ENCODE data around the gene ANKRD22. TPM values are rescaled to one million over a fixed set of nuclear protein-coding genes. Genes with fewer than 3 reads are reported as not detected.

ANKRD22 gene
- not detected in 2 replicates for total RNA-seq

- no peak for DNase-seq
Measured at GRCh38 chr10:88851706-88852105, at the start of gene ANKRD22. Gene ANKRD22 (minus strand): TSS chr10:88851844. CDS start chr10:88851607, 237 bp downstream.

DNA sequence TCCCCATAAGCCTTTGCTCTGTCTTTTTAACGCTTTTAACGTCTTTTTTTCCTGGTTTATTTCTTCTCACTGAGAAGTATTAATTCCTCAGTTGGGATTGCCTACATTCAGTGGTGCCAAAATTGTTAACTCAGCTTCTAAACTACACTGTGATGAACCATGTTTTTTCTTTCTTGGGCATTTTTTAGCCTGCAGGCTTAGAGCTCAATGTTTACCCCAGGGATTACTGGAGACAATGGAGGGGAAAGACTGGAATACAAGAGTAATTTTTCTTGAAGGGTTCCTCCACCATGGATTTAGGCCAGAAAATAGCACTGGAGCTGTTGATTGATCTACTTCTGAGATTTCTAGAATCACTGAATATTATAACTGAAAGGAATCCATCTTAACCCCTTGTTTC lies 48.2 kb upstream of the ANKRD22 start:
- no peak for DNase-seq

DNA sequence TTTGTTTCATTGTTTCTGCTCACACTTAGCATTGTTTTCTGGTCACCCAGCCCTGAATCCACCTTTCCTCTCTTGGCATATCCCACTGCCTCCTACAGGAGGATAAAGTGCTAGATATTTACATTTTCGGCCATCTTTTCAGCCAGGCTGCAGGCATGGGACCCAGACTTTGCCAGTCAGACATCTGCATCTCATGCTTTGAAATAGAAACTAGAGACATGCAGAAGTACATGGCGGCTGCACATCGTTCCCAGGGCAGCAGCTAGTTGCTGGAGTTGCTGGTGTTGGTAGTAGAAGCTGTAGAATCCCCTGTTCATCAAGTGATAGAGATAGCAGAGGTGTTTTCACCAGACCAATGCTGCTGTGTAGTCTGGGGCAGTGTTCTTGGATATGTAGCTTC lies 47.1 kb upstream of the ANKRD22 start:
- no peak for DNase-seq

DNA sequence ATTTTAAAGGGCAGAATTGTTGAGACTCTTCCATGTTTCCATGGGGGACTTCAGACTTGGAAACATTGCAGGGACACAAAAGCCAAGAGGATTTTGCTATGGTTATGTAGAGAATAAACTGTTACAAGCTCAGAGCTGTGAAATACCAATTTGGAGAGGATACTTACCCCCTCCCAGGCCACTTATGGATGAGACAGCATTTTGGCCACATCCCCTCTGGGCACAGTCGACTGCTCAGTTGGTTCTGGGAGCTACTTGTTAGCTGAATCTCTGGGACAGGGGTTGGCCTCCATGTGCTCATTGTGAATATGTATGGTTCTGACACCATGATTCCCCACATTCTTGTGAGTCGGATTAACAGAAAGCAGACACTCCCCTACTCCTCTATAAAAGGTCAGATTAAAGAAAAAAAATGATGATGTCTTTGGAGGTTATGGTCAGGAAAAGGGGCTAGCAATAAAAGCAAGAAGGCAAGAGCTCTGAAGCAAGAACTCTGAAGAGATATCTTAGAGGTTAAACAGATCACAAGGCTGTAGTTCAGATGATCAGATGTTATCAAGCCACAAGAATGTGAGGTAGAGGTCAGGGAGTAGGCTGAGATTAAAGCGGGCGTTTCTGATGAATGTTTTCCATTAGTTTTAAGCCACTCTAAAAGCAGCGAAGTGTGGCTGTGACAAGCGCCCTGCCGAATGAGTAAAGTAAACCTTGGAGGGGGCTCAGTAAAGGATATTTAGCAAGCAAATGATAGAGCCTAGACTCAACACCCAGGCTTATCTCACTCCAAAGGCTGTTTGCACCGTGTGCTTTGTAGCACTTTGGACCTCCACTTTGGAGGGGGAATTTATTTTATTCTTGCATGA lies 45.6 kb upstream of the ANKRD22 start:
- DNase-seq: no peak

- DNase-seq: no peak
Measured at GRCh38 chr10:88896372-88896993, 44.8 kb upstream of the ANKRD22 start.

DNA sequence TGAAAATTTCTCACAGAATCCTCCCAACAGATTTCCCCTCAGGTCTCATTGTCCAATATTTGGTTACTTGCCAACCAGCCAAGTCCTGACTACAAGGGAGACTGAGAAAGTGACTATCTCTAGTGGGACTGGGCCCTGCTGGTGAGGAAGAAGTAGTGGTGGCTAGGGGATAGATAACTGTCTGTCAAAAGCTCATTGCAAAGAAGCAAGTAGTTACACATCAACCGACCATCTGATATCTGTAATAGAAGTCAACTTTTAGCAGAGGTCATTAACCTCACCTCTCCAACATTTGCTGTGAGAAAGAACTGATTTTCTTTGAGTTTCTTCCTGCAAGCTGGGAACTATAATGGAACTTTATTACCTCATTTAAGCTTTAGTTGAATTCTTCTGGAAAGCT lies 43.6 kb upstream of the ANKRD22 start:
- DNase-seq: no peak

- DNase-seq: no peak
Measured at GRCh38 chr10:88893611-88894010, 42.0 kb upstream of the ANKRD22 start.

- DNase-seq: no peak
Measured at GRCh38 chr10:88892222-88892967, 40.8 kb upstream of the ANKRD22 start.

DNA sequence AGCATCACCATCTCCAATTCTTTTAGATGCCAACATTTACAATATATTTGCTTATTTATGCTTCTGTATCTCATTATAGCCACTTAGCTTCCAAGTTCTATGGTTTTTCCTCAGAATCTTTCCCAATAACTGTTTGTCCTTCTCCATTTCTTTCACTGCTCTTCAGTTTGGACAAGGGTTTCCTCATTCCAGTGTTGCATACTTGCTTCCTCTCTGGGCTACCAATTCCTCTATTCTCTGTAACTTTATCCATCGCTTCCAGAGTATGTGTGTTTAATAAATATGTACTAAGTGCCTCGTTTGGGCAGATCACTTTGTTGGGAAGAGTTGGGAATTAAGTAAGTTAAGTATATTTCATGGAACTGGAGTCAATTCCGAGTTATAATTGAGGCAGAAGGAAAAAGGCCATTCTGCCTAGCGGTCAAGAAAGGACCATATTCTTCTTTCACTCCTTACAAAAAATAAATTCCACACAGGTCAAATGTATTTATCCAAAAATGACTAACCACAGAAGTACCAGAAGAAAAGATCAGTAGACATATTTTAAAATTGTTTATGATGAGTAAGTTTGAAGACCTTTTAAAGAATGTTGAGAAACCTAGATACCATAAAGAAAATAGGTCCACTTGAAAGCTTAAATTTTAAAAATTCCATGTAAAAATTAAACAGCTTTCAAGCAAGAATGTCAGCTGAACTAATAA lies 39.2 kb upstream of the ANKRD22 start:
- no peak for DNase-seq

GRCh38 chr10:88889559-88890337 lies 38.1 kb upstream of the ANKRD22 start:
- no peak for DNase-seq

GRCh38 chr10:88888810-88889445 lies 37.3 kb upstream of the ANKRD22 start:
- DNase-seq: no peak

- DNase-seq: no peak
Measured at GRCh38 chr10:88886557-88886956, 34.9 kb upstream of the ANKRD22 start.

DNA sequence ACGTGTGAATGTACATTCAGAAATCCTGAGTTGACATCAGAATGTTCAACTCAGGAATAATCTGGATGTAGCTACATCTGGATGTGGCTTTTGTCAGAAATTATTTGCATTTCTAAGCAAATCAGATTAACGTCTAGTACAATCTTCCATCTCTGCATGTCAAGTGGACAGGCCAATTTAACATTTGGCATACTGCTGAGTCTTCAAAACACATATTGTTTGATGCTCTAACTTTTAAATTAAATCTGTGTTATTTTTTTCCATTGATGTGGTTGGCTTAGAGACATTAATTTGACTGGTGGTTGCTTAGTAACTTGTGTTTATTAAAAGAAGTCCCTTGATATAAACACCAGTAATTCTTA lies 31.8 kb upstream of the ANKRD22 start:
- no peak for DNase-seq

- peak; percentile 54 for DNase-seq
Measured at GRCh38 chr10:88882646-88883447, 31.2 kb upstream of the ANKRD22 start.

- peak; percentile 11 for DNase-seq
Measured at GRCh38 chr10:88881922-88882645, 30.4 kb upstream of the ANKRD22 start.

GRCh38 chr10:88881320-88881719 lies 29.7 kb upstream of the ANKRD22 start:
- peak; percentile 17 for DNase-seq

- peak; percentile 81 for DNase-seq
Measured at GRCh38 chr10:88880282-88881076, 28.8 kb upstream of the ANKRD22 start.

- DNase-seq: no peak
Measured at GRCh38 chr10:88879534-88880281, 28.1 kb upstream of the ANKRD22 start, which contains the start of gene STAMBPL1. Gene STAMBPL1 (plus strand): TSS chr10:88880245. CDS start chr10:88901709, 21,464 bp downstream.

Data from dermis blood vessel endothelial cell (primary cell).